Stomach smooth muscle (tissue), 2 donors: ENCODE measurements around the gene TMEM114.
"Not testable (repeated sequence)": the region's sequence is repeated elsewhere in the genome, so short reads cannot be mapped to it uniquely, and the experiment has no call there.

ENCODE experiments used
- H3K27ac ChIP-seq: one replicate; pipeline ENCODE4 v1.7.0; 2013; ENCODE audit warnings: mild to moderate bottlenecking, low read length, inconsistent platforms
- H3K27me3 ChIP-seq, 2 donors: one replicate each; pipeline ENCODE4 v1.7.0; 2013; ENCODE audit warnings: low read length in 2 of 2; ENCODE audit not compliant: insufficient read depth in 2 of 2, control insufficient read depth in 1 of 2
- H3K36me3 ChIP-seq, 2 donors: one replicate each; pipeline ENCODE4 v1.7.0; 2013; ENCODE audit warnings: low read length in 2 of 2; ENCODE audit not compliant: control insufficient read depth in 2 of 2, insufficient read depth in 2 of 2
- H3K4me1 ChIP-seq: one replicate; pipeline ENCODE4 v1.7.0; 2013; ENCODE audit warnings: low read length; ENCODE audit not compliant: control insufficient read depth, insufficient read depth
- H3K4me3 ChIP-seq, 2 donors: one replicate each; pipeline ENCODE4 v1.7.0; 2013; ENCODE audit warnings: low read length in 2 of 2
- H3K9ac ChIP-seq, 2 donors: one replicate each; pipeline ENCODE4 v1.7.0; 2013; ENCODE audit warnings: low read length in 2 of 2, mild to moderate bottlenecking in 1 of 2
- H3K9me3 ChIP-seq, 2 donors: one replicate each; pipeline ENCODE4 v1.7.0; 2013; ENCODE audit warnings: low read length in 2 of 2; ENCODE audit not compliant: control insufficient read depth in 2 of 2
- donor health status: healthy.
- donor health status: Pancreatic carcinoma.

The TMEM114 gene

DNA sequence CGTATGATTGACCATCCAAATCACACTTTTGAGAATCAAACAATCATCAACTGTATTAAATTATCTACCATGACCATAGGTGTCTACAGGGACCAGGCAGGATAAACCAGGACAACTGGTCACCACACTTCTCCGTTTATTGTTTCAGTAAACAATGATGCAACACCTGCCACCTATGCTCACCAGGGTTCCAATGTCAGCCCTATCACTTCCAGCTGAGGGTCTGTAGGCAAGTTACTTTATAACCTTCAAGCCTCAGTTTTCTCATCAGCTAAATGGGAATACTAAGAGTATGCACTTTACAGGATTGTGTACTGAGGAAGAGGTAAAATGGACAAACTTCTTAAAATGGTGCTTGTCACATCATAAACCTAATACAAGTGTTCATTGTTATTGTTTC is 14.9 kb downstream of the TMEM114 start:
- Histone ChIP-seq H3K36me3 (no peaks in the 10 kb centered on the region), H3K27me3 (peaks cover 21 to 35% of the 10 kb centered on the region in 2 donors), H3K4me3 (no peak overlapping the region), H3K9ac (no peak overlapping the region), H3K4me1 (no peaks in the 10 kb centered on the region), H3K9me3 (no peaks in the 10 kb centered on the region), H3K27ac (no peak overlapping the region)

DNA sequence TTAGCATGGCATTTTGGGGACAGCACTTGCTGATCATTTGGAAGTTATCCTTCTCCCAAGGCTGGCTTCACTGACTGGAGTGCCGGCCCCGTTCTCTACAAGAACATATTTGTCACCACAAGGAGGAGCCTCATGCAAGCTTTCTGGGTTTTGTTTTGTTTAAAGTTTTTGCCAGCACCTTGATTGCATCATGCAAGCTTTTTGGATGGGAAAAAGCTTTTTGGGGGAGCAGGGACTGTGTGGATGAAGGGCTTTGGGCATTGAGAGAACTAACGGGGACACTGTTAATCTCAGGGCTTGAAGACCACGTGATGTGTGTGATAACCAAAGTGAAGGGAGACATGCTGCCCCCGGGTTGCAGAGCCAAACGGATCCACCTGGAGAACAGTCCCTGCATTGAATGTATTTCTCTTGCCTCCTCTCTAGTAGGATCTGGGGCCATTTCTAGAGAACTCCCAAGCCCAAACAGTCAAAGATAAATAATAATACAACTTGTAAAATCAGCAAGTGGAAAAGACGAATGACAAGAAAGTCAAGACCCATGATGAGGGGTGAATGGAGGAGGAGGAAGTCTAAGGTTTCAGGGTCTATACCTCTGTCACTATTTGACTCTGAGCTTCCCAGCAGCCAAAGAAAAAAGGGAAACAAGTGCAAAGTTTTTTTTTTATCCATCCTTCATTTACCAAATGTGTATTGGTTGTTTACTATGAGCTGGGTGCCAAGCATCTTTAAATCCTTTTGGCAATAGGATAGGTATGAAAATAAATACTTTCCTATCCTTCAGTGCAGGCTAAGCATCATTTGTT is 17.2 kb downstream of the TMEM114 start:
- H3K4me3 ChIP-seq: no peak overlapping the region
- no peak overlapping the region for H3K9ac ChIP-seq
- no peaks in the 10 kb centered on the region for H3K4me1 ChIP-seq

DNA sequence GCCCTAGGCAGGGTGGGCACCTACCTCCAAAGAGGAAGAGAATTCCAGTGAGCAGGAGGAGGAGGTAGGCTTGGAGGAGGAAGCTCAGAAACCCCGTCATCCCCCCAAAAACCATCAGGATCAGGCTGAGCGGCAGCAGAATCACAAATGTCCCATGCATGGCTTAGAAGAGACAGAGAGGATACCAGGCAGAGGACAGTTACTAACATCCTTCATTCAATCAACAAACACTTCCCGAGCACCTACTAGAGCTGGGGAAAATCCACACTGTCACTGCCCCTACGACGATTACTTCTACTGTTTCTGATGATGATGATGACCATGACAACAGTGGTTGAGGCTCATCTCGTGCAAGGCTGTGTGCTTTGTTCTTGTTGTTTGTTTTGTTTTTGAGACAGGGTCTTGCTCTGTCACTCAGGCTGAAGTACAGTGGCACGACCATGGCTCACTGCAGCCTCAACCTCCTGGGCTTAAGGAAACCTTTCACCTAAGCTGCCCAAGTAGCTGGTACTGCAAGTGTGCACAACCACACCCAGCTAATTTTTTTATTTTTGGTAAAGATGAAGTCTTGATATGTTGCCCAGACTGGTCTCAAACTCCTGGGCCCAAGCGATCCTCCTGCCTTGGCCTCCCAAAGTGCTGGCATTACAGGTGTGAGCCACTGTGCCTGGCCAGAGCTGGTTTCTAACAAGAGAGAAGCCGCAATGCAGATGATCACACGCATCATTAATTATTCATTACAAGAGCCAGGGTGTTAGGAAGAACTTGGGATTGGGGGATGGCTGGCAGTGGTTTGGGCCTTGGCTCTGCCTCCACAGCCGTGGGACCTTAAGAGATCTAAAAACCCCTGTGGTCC is 18.0 kb downstream of the TMEM114 start:
- Histone ChIP-seq H3K9me3 (no peaks in the 10 kb centered on the region), H3K36me3 (no peaks in the 10 kb centered on the region), H3K4me3 (no peak overlapping the region), H3K4me1 (peaks cover 7% of the 10 kb centered on the region), H3K27ac (no peak overlapping the region), H3K9ac (no peak overlapping the region), H3K27me3 (peaks cover 41 to 46% of the 10 kb centered on the region in 2 donors)

More for the DNA sequence above, 17.2 kb downstream of the TMEM114 start:
- Histone ChIP-seq H3K36me3 (no peaks in the 10 kb centered on the region), H3K27me3 (peaks cover 40 to 47% of the 10 kb centered on the region in 2 donors), H3K9me3 (no peaks in the 10 kb centered on the region), H3K27ac (no peak overlapping the region)

DNA sequence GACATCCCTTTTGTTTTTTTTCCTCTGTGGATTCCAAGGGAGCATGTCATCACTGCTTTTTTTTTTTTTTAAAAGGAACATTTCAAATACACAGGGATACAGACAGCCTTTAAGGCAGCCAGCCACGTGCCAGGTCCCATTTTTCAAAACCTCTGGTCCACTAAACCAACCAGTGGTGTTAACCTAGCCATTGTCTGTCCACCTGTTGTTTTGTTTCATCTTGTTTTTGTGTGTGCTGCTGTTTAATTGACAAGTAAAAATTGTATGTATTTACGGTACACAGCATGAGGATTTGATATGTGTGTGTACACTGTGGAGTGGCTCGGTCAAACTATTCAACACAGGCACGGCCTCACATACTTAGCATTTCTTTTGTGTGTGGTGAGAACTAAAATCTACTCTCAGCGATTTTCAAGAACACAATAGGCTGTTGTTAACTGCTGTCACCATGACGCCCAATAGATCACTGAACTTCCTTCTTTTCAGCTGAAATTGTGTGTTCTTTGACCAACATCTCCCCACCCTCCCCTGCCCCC is 19.2 kb downstream of the TMEM114 start:
- H3K4me3 ChIP-seq: no peak overlapping the region
- peaks cover 7% of the 10 kb centered on the region for H3K4me1 ChIP-seq
- no peaks in the 10 kb centered on the region for H3K9me3 ChIP-seq
- no peak overlapping the region for H3K9ac ChIP-seq
- peaks cover 39 to 40% of the 10 kb centered on the region in 2 donors for H3K27me3 ChIP-seq
- H3K36me3 ChIP-seq: no peaks in the 10 kb centered on the region
- no peak overlapping the region for H3K27ac ChIP-seq

DNA sequence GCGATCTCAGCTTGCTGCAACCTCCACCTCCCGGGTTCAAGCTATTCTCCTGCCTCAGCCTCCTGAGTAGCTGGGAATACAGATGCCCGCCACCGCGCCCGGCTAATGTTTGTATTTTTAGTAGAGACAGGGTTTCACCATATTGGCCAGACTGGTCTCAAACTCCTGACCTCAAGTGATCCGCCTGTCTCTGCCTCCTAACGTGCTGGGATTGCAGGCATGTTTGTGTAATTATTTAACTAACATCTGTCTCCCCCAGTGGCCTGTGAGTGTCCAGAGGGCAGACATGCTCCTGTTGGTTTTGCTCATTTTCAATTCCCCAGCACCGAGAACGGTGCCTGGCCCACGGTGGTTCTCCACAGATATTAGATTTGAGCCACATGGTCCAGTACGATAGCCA is 19.9 kb downstream of the TMEM114 start:
- H3K27ac ChIP-seq, H3K9ac ChIP-seq, H3K4me1 ChIP-seq, H3K9me3 ChIP-seq, H3K36me3 ChIP-seq, H3K4me3 ChIP-seq: not testable (repeated sequence)
- peaks cover 34 to 39% of the 10 kb centered on the region in 2 donors for H3K27me3 ChIP-seq

DNA sequence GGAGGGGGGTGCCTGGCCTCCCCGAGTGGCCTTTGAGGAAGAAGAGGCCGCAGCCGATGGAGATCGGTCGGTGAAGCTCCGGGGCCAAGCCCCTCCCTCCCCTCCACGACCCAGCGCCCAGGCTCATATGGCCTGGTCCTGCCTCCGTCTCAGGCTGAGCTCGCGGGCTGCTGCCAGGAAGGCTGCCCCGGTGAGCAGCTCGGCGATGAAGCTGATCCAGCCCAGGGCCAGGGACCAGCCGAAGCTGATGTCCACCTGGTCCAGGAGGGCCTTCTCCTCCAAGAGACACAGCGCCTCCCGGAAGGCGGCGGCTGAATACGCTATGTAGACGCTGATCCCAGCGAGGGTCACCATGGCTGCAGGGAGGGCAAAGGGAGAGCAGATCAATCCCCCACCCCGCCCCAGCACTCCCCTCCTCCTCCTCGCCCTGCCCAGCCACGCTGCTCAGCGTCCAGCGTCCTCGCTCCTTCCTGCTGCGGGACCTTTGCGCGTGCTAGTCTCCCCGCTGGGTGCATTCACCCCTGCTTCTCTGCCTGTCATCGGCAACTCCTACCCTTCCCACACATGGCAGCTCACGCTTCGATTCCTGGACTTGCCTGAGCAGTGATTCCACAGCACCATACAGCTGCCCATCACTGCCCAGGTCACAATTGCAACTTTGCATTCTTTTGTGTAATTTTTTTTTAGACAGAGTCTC is 20.5 kb downstream of the TMEM114 start:
- Histone ChIP-seq H3K27ac (no peak overlapping the region), H3K36me3 (no peaks in the 10 kb centered on the region), H3K9ac (no peak overlapping the region), H3K27me3 (peaks cover 31 to 39% of the 10 kb centered on the region in 2 donors), H3K9me3 (no peaks in the 10 kb centered on the region), H3K4me1 (peaks cover 7% of the 10 kb centered on the region), H3K4me3 (no peak overlapping the region)

DNA sequence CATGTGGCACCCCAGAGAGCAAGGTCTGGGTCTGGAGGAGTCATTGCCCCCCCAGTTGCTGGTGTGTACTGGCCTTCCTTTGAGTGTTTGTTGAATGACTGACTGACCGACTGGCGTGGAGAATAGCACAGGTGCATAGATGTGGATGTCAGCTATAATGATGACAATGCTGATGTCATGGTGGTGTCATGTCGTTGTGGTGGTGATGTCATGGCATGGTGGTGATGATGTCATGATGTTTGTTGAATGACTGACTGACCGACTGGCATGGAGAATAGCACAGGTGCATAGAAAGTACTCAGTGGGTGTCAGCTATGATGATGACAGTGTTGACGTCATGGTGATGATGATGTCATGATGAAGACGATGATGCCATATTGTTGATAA is 22.1 kb downstream of the TMEM114 start:
- no peaks in the 10 kb centered on the region for H3K9me3 ChIP-seq
- H3K27me3 ChIP-seq: peaks cover 25% of the 10 kb centered on the region in 2 donors
- H3K4me3 ChIP-seq: no peak overlapping the region
- no peaks in the 10 kb centered on the region for H3K36me3 ChIP-seq
- H3K27ac ChIP-seq: no peak overlapping the region
- H3K9ac ChIP-seq: no peak overlapping the region
- peaks cover 7% of the 10 kb centered on the region for H3K4me1 ChIP-seq

DNA sequence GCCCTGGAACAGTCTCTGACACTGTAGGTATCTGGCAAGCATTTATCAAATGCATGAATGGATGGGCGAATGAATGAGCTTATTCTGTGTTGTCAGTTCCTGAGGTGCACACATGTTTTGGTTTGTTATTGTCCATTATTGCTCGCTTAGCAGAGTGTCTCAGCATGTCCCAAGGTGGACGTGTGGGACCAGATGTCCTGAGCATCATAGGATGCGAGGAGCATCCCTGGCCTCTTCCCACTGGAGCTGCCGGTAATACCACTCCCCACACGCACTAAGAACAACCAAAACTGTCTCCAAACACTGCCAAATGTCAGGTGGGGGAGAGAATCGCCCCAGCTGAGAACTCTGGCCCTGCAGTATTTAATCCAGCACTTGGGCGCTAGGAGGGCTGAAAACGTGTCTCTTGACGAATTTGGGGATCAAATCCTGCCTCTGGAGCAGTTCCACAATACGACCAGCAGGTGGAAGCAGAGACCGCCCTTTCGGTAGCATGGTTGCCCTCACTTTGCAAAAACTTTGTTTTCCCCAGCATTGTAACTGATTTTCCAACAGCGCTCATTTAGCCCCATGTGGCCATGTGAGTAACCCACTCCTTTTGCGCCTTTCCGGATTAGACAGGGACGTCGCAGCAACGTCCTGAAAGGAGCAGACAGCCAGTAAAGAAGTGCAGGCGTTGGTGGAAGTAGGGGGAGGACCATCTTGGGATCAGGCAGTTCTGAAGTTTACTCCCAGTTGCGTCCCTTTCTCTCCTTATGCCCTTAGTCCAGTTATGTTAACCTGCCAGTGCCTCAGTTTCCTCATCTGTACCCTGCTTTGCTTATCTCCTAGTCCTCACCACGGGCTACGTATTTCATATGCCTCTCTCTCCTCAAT is 22.7 kb downstream of the TMEM114 start:
- Histone ChIP-seq H3K27ac (no peak overlapping the region), H3K9ac (no peak overlapping the region), H3K27me3 (peaks cover 25% of the 10 kb centered on the region in 2 donors), H3K9me3 (no peaks in the 10 kb centered on the region), H3K4me3 (peak overlapping the region in 1 of 2 donors; percentile 22), H3K4me1 (peaks cover 7% of the 10 kb centered on the region), H3K36me3 (no peaks in the 10 kb centered on the region)

DNA sequence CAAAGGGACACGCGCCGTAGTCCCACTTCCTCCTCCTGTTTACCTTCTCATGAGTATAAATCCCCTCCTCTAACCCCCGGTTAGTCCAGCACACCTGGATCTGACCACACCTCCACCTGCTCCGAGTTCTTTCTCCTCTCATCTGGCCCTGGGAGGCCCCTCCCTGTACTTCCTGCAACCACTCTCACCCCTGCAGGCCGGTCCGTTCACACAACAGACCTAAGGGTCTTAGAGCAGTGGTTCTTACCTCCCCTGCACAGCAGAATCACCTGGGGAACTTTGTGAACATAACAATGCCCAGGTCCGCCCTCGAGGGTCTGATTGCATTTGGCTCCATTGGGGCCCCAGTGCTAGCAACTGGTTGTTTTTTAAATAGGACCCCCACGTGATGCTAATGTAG is 24.8 kb downstream of the TMEM114 start:
- no peak overlapping the region for H3K4me3 ChIP-seq
- peaks cover 7% of the 10 kb centered on the region for H3K4me1 ChIP-seq
- no peak overlapping the region for H3K9ac ChIP-seq
- H3K9me3 ChIP-seq: no peaks in the 10 kb centered on the region
- H3K27me3 ChIP-seq: peaks cover 15 to 20% of the 10 kb centered on the region in 2 donors
- no peak overlapping the region for H3K27ac ChIP-seq
- H3K36me3 ChIP-seq: no peaks in the 10 kb centered on the region

DNA sequence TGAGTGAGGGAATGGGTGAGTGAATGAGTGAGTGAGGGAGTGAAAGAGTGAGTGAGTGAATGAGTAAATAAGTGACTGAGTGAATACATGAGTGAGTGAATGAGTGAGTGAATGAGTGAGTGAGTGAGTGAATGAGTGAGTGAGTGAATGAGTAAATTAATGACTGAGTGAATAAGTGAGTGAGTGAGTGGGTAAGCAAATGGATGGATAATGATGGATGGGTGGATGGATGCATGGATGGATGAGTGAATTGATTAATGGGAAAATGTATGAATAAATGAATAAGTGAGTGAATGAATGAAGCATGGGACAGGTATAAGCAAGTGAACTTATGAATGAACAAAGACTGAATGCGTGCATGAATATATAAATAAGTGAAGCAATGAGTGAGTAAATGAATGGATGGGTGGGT is 25.4 kb downstream of the TMEM114 start:
- Histone ChIP-seq H3K4me3 (no peak overlapping the region), H3K9ac (no peak overlapping the region), H3K27me3 (peaks cover 15 to 20% of the 10 kb centered on the region in 2 donors), H3K27ac (no peak overlapping the region), H3K9me3 (no peaks in the 10 kb centered on the region), H3K36me3 (no peaks in the 10 kb centered on the region), H3K4me1 (peaks cover 7% of the 10 kb centered on the region)
